ENCODE data around the gene SLC2A6.
"Not testable (repeated sequence)": the region's sequence is repeated elsewhere in the genome, so short reads cannot be mapped to it uniquely, and the experiment has no call there.

DNA sequence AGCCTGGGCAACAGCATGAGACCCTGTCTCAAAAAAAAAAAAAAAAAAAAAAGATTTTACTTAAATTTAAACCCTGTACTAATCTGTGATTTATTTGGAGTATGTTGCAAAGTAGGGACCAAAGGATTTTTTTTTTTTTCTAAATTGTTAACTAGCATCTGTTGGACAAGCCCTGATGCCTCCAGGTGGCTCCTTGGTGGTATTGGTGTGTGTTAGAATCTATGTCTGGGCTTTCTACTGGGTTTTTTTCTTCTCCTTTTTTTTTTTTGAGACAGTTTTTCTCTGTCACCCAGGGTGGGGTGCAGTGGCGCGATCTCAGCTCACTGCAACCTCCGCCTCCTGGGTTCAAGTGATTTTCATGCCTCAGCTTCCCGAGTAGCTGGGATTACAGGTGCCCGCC lies 27.0 kb downstream of the SLC2A6 start:
- TF ChIP-seq, protein P1, sequence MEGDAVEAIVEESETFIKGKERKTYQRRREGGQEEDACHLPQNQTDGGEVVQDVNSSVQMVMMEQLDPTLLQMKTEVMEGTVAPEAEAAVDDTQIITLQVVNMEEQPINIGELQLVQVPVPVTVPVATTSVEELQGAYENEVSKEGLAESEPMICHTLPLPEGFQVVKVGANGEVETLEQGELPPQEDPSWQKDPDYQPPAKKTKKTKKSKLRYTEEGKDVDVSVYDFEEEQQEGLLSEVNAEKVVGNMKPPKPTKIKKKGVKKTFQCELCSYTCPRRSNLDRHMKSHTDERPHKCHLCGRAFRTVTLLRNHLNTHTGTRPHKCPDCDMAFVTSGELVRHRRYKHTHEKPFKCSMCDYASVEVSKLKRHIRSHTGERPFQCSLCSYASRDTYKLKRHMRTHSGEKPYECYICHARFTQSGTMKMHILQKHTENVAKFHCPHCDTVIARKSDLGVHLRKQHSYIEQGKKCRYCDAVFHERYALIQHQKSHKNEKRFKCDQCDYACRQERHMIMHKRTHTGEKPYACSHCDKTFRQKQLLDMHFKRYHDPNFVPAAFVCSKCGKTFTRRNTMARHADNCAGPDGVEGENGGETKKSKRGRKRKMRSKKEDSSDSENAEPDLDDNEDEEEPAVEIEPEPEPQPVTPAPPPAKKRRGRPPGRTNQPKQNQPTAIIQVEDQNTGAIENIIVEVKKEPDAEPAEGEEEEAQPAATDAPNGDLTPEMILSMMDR (IDR thresholded peaks at IDR 0.05; ENCODE audit: insufficient read depth, low read depth, low read length): not testable (repeated sequence)
- TF ChIP-seq EZH2 (IDR thresholded peaks at IDR 0.05; ENCODE audit: insufficient read depth, low read length): not testable (repeated sequence)

Data from astrocyte (in vitro differentiated cells and primary cell).